ENCODE measurements around the gene ESPNL.

DNA sequence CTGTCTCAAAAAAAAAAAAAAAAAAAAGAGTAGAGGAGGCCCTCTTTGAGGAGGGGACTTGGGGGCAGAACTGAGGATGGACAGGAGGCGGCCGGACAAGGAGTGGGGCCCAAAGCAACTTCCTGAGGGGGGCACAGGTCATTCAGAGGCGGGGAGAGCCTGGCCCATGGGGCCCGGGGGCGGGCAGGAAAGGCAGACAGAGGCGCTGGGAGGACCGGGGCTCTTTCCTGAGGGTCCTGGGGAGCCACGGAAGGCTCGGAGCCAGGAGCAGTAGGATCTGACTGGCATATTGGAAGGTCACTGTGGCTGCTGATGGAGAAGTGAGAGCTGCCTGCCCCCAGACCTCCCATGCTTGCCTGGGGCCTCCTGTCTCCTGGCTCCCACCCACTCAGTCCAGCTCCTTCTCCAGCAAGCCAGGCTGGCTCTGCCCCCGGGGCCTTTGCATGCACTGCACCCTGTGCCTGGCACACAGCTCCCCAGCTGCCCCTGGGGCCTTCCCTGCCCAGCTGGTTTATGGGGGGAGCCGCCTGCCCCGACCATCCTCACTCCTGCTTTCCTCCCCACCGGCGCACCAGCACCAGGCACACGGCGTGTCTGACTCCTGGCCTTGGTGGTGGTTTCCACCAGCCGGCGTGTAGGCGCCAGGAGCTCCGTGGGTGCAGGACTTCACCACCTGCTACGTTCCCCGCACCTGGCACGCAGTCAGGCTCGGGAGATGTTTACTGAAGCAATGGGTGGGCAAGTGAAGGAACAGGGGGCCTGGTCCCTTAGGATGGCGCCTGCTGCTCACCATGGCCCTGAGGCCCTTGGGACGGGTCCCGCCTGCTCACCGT, 5.6 kb downstream of the ESPNL start:
- TF ChIP-seq CTCF (IDR thresholded peaks at IDR 0.05) (no peak), POLR2A (IDR thresholded peaks at IDR 0.05) (no peak)
